Body of pancreas (tissue), 4 donors: ENCODE data around the gene PRAMEF12. TPM values are rescaled to one million over a fixed set of nuclear protein-coding genes. Genes with fewer than 3 reads are reported as not detected.

Experiments used
- ATAC-seq: fragments of 150-250 bp; one replicate; pipeline ENCODE4 v1.9.1; 2016
- DNase-seq, 4 donors: peaks; one replicate each; pipeline ENCODE4 v3.0.0-alpha.2; 2019
- H3K27ac ChIP-seq, 4 donors: fragments of 200-600 bp; sonication (generic); 1 replicate in 3 of 4; 2 replicates in 1 of 4; pipeline versions ENCODE4 v1.5.1 to v1.6.1; 2016 to 2019; ENCODE audit warnings: mild to moderate bottlenecking in 1 of 4, mixed read lengths in 1 of 4, moderate library complexity in 1 of 4
- H3K27me3 ChIP-seq, 2 donors: fragments of 200-600 bp; sonication (generic); one replicate each; pipeline ENCODE4 v1.6.0; 2016; ENCODE audit warnings: mild to moderate bottlenecking in 1 of 2
- H3K36me3 ChIP-seq, 2 donors: fragments of 200-600 bp; sonication (generic); replicated peaks in 1 of 2; 2 replicates each; pipeline ENCODE4 v1.5.1; 2016; ENCODE audit warnings: low read depth in 2 of 2; ENCODE audit not compliant: insufficient read depth in 1 of 2
- H3K4me1 ChIP-seq: fragments of 200-600 bp; sonication (generic); one replicate; pipeline ENCODE4 v1.6.0; 2016
- H3K4me3 ChIP-seq, 2 donors: fragments of 200-600 bp; sonication (generic); 1 replicate in 1 of 2; 2 replicates in 1 of 2; pipeline ENCODE4 v1.5.1; 2016 to 2019
- H3K9me3 ChIP-seq, 3 donors: fragments of 200-600 bp; sonication (generic); 1 replicate in 2 of 3; 2 replicates in 1 of 3; pipeline ENCODE4 v1.5.1; 2016
- POLR2A ChIP-seq, 3 donors: fragments of 450-650 bp; IDR thresholded peaks; one replicate each; pipeline ENCODE4 v1.6.1; 2016; ENCODE audit warnings: antibody characterized with exemption in 3 of 3, mild to moderate bottlenecking in 2 of 3
- WGBS, 2 donors: methylation state at CpG; one replicate each; pipeline ENCODE4 v1.1.5; 2017; 5-methylcytosine and 5-hydroxymethylcytosine counted together
- intact Hi-C: fragments of 100-400 bp; cut with DNase I; formaldehyde crosslinking; loops from one replicate; pipeline ENCODE4 v1.15.1; 2023
- total RNA-seq, 2 donors: library from RNA; depleted of rRNA; stranded (reverse); fragments of >200 nt; gene quantifications; one replicate each; pipeline ENCODE4 v1.1.0, GENCODE V29; 2016
- TF ChIP-seq, protein P1 (sequence below), 7 experiments: fragments of 450-650 bp in 4 of 7; fragments of 200-600 bp in 3 of 7; sonication (generic) in 3 of 7; IDR thresholded peaks; one replicate each; pipeline ENCODE4 v1.5.1; 2016 to 2019; ENCODE audit warnings: antibody characterized with exemption in 7 of 7

The PRAMEF12 gene
- total RNA-seq, 2 donors from 2014 or later: not detected

DNA sequence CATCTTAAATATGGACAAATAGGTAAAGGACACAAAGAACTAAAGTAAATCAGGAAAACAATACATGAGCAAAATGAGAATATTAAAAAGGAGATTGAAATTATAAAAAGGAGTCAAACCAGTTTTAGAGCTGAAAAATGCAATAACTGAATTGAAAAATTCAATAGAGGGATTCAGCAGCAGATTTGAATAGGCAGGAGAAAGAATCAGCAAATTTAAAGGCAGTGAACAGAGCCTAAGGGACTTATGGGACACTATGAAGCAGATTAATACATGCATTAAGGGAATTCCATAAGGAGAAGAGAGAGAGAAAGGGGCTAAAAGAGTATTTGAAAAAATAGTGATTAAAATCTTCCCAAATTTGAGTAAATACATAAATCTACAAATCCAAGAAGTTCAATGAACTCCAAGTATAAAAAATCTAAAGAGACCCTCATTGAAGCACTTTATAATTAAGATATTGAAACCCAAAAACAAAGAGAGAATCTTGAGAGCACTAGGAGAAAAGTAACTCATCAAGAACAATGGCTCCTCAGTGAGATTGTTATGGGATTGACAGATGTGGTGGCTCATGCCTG lies 24.7 kb upstream of the PRAMEF12 start:
- H3K9me3 ChIP-seq: peaks cover 0 to 12% (median 0%) of the 10 kb centered on the region in 3 donors
- no peak for TF ChIP-seq POLR2A (IDR thresholded peaks at IDR 0.05)
- TF ChIP-seq, protein P1, sequence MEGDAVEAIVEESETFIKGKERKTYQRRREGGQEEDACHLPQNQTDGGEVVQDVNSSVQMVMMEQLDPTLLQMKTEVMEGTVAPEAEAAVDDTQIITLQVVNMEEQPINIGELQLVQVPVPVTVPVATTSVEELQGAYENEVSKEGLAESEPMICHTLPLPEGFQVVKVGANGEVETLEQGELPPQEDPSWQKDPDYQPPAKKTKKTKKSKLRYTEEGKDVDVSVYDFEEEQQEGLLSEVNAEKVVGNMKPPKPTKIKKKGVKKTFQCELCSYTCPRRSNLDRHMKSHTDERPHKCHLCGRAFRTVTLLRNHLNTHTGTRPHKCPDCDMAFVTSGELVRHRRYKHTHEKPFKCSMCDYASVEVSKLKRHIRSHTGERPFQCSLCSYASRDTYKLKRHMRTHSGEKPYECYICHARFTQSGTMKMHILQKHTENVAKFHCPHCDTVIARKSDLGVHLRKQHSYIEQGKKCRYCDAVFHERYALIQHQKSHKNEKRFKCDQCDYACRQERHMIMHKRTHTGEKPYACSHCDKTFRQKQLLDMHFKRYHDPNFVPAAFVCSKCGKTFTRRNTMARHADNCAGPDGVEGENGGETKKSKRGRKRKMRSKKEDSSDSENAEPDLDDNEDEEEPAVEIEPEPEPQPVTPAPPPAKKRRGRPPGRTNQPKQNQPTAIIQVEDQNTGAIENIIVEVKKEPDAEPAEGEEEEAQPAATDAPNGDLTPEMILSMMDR (IDR thresholded peaks at IDR 0.05): no peak
- no peak overlapping the region for H3K4me3 ChIP-seq
- ATAC-seq (no peak), DNase-seq (no peak)
- H3K36me3 ChIP-seq: no peaks in the 10 kb centered on the region
- no peak overlapping the region for H3K27ac ChIP-seq
- intact Hi-C loops: no loop called here
- H3K27me3 ChIP-seq: no peaks in the 10 kb centered on the region
- H3K4me1 ChIP-seq: no peaks in the 10 kb centered on the region

DNA sequence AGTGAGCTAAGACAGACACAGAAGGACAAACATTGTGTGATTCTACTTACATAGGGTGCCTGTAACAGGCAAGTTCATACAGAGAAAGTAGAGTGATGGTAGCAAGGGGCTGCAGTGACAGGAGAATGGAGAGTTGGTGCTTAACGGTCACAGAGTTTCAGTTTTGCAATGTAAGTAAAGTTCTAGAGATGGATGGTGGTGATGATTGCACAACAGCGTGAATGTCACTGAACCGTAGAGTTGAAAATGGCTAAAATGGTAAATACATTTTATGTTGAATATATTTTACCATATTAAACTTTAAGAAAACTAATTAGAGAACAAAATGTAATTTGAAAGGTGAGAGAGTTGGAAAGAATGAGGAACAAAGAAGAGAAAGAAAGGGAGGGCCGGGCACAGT lies 18.8 kb upstream of the PRAMEF12 start:
- TF ChIP-seq, protein P1 (IDR thresholded peaks at IDR 0.05): no peak
- no peak for TF ChIP-seq POLR2A (IDR thresholded peaks at IDR 0.05)
- Histone ChIP-seq H3K4me1 (no peaks in the 10 kb centered on the region), H3K9me3 (no peaks in the 10 kb centered on the region), H3K4me3 (no peak overlapping the region), H3K27me3 (no peaks in the 10 kb centered on the region), H3K36me3 (no peaks in the 10 kb centered on the region), H3K27ac (no peak overlapping the region)
- ATAC-seq (no peak), DNase-seq (no peak)
- WGBS, 2 donors: 66 to 72% methylated on average over 4 of the region's 4 CpGs
- intact Hi-C loops: no loop called here

DNA sequence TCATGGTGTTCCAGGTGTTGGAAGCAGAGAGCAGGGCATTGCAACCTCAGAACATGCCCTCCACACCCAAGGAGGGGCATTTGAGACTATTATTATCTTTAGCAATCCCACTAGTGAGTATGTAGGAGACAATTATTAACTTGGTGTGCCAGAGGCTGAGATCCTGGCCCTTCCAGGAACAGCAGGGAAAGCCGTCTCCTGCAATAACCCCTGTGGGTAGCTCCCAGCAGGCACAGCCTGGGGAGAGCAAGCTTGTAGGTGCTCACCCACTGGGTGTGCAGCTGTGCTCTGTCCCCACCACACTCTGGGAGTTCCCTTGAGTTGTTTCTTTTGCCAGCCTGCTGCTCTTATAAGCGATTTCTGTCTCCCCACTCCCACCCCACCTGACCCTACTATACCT lies 17.3 kb upstream of the PRAMEF12 start:
- H3K27ac ChIP-seq: no peak overlapping the region
- no peaks in the 10 kb centered on the region for H3K4me1 ChIP-seq
- WGBS, 2 donors: 17 to 27% methylated on average over 1 to 2 of the region's 2 CpGs
- H3K4me3 ChIP-seq: no peak overlapping the region
- no peaks in the 10 kb centered on the region for H3K36me3 ChIP-seq
- no peaks in the 10 kb centered on the region for H3K9me3 ChIP-seq
- ATAC-seq: no peak
- TF ChIP-seq POLR2A (IDR thresholded peaks at IDR 0.05): no peak
- TF ChIP-seq, protein P1 (IDR thresholded peaks at IDR 0.05): no peak
- intact Hi-C loops: no loop called here
- H3K27me3 ChIP-seq: no peaks in the 10 kb centered on the region
- DNase-seq: no peak

DNA sequence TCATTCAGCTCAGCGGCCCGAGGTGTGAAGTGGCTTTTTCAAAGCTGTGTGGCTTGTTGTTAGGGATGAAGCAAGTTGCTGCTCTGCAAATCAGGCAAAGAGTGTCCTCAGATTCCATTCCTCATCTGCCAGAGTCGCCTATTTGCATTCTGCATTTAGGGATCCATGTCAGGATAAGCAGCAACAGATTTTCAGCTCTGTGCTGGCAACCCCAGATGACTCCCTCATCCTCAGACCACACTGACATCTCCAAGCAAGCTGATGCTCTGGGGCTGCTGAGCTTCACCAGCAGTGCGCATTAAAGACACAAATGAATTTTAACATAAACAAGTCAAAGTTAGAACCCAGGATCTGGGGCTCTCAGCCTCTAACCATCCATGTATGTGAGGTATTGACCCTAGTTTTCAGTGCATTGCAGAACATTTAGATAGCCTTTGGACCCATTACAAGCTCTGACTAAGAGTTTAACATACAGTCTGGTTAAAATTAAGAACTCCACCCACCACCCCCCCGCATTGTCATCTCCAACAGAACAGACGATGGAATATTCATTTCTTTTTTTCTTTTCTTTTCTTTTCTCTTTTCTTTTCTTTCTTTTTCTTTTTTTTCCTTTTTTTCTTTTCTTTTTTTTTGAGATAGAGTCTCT lies 16.6 kb upstream of the PRAMEF12 start:
- Histone ChIP-seq H3K36me3 (no peaks in the 10 kb centered on the region), H3K4me3 (no peak overlapping the region), H3K27ac (no peak overlapping the region), H3K4me1 (no peaks in the 10 kb centered on the region), H3K27me3 (no peaks in the 10 kb centered on the region), H3K9me3 (no peaks in the 10 kb centered on the region)
- intact Hi-C loops: no loop called here
- ATAC-seq (no peak), DNase-seq (no peak)
- TF ChIP-seq, protein P1 (IDR thresholded peaks at IDR 0.05): no peak
- no peak for TF ChIP-seq POLR2A (IDR thresholded peaks at IDR 0.05)
- 59 to 60% methylated on average over 6 of the region's 6 CpGs for WGBS, 2 donors

DNA sequence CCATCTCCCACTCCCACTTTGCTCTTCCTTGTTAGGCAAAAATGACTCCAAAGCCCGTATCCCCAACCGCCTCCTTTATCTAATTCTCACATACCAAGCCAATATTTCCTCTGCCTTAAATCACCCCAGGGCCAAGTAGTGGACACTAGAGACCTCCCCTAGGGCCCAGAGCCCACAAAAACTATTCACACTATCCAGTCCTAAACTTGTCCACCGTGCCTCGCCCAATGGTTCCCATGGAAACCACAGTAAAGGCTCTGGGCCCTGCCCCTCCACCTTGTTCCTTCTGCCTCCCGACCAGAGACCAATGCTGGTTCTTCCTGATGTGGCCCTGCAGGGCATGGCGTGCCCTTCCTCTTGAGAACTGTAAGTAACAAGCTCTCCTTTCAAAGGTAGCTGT lies 15.7 kb upstream of the PRAMEF12 start:
- WGBS, 2 donors: 69 to 73% methylated on average over 6 of the region's 6 CpGs
- TF ChIP-seq, protein P1 (IDR thresholded peaks at IDR 0.05): no peak
- no peak for TF ChIP-seq POLR2A (IDR thresholded peaks at IDR 0.05)

More for the DNA sequence above, 15.7 kb upstream of the PRAMEF12 start:
- H3K4me3 ChIP-seq: no peak overlapping the region
- no peaks in the 10 kb centered on the region for H3K4me1 ChIP-seq
- intact Hi-C loops: no loop called here
- no peaks in the 10 kb centered on the region for H3K36me3 ChIP-seq
- DNase-seq: no peak
- ATAC-seq: no peak
- no peaks in the 10 kb centered on the region for H3K27me3 ChIP-seq
- H3K9me3 ChIP-seq: no peaks in the 10 kb centered on the region
- no peak overlapping the region for H3K27ac ChIP-seq
